ENCODE measurements around the gene CRYM.

CRYM gene

DNA sequence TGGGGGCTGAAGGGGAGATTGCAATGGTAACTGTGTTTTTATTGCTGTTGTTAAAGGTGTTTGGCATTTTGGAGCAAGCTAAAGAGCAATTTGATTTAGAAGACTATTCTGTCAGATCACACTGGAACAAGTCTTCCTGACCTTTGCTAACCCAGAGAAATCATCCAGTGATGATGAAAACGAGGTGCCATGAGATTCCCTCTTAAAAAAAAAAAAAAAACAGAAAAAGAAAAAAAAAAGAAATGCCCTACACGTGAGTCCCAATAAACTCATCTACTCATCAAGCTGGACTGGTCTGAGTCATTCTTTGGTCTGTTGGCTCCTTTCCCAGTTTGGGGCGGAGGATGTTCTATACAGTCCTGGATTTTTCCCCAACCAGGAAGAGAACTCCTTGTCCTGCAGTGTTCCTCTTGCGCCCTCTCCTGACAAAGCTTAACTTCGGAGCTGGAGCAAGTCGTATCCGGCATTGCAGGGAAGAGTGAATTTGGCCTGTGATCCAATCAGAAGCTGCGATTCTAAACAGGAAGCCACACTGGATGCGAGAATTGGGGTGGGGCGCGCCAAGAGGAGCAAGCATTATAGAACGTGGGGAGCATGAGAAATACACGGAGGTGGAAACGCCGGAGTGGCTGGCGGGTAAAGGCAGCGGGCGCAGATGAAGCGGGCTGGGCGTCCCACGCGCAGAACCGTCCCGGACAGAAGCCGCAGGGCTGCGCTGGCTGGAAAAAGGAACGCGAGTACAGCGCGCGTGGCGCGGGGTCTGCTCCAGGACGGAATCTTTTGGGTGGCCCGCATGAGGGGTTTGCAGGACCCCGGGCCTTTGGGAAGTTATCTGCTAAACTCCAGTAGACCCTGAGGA is 22.4 kb upstream of the CRYM start (continued):
- TF ChIP-seq, protein P1, sequence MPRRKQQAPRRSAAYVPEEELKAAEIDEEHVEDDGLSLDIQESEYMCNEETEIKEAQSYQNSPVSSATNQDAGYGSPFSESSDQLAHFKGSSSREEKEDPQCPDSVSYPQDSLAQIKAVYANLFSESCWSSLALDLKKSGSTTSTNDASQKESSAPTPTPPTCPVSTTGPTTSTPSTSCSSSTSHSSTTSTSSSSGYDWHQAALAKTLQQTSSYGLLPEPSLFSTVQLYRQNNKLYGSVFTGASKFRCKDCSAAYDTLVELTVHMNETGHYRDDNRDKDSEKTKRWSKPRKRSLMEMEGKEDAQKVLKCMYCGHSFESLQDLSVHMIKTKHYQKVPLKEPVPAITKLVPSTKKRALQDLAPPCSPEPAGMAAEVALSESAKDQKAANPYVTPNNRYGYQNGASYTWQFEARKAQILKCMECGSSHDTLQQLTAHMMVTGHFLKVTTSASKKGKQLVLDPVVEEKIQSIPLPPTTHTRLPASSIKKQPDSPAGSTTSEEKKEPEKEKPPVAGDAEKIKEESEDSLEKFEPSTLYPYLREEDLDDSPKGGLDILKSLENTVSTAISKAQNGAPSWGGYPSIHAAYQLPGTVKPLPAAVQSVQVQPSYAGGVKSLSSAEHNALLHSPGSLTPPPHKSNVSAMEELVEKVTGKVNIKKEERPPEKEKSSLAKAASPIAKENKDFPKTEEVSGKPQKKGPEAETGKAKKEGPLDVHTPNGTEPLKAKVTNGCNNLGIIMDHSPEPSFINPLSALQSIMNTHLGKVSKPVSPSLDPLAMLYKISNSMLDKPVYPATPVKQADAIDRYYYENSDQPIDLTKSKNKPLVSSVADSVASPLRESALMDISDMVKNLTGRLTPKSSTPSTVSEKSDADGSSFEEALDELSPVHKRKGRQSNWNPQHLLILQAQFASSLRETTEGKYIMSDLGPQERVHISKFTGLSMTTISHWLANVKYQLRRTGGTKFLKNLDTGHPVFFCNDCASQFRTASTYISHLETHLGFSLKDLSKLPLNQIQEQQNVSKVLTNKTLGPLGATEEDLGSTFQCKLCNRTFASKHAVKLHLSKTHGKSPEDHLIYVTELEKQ (tag by site-specific recombination; IDR thresholded peaks at IDR 0.05; ENCODE audit: borderline replicate concordance): peak; percentile 82
- TF ChIP-seq ZNF707 (tag by site-specific recombination; IDR thresholded peaks at IDR 0.05) (no peak), ZNF626 (tag by site-specific recombination; IDR thresholded peaks at IDR 0.05) (no peak), ZNF146 (tag by site-specific recombination; IDR thresholded peaks at IDR 0.05) (no peak), TCF7L2 (IDR thresholded peaks at IDR 0.05; ENCODE audit: borderline replicate concordance, low read depth, low read length) (no peak), ZNF514 (tag by site-specific recombination; IDR thresholded peaks at IDR 0.05) (no peak), ZNF785 (tag by site-specific recombination; IDR thresholded peaks at IDR 0.05) (no peak), ZNF596 (tag by site-specific recombination; IDR thresholded peaks at IDR 0.05) (no peak), GLI2 (tag by site-specific recombination; IDR thresholded peaks at IDR 0.05; ENCODE audit: borderline replicate concordance, low read depth) (no peak), ZNF138 (tag by site-specific recombination; IDR thresholded peaks at IDR 0.05; ENCODE audit: borderline replicate concordance) (no peak), SETDB1 (IDR thresholded peaks at IDR 0.05; ENCODE audit: insufficient read length, low read length) (no peak), WT1 (tag by site-specific recombination; IDR thresholded peaks at IDR 0.05) (no peak), ZNF558 (tag by site-specific recombination; IDR thresholded peaks at IDR 0.05) (peak; percentile 78), SP7 (tag by site-specific recombination; IDR thresholded peaks at IDR 0.05) (peak; percentile 88), ZNF266 (tag by site-specific recombination; IDR thresholded peaks at IDR 0.05; ENCODE audit: low read depth) (no peak), GLI4 (tag by site-specific recombination; IDR thresholded peaks at IDR 0.05) (no peak), ZNF423 (tag by site-specific recombination; IDR thresholded peaks at IDR 0.05) (no peak), ZNF202 (tag by site-specific recombination; IDR thresholded peaks at IDR 0.05; ENCODE audit: borderline replicate concordance) (no peak), ZNF416 (tag by site-specific recombination; IDR thresholded peaks at IDR 0.05) (no peak), ZNF37A (tag by site-specific recombination; IDR thresholded peaks at IDR 0.05) (no peak), ZNF341 (tag by site-specific recombination; IDR thresholded peaks at IDR 0.05; ENCODE audit: low read depth) (peak; percentile 80), ZNF776 (tag by site-specific recombination; IDR thresholded peaks at IDR 0.05; ENCODE audit: borderline replicate concordance) (no peak), TRIM28 (IDR thresholded peaks at IDR 0.05; ENCODE audit: borderline replicate concordance, low read length) (no peak), ZNF792 (tag by site-specific recombination; IDR thresholded peaks at IDR 0.05) (no peak), ZNF155 (tag by site-specific recombination; IDR thresholded peaks at IDR 0.05) (no peak), ZNF274 (IDR thresholded peaks at IDR 0.05; ENCODE audit: low read length) (no peak), ZNF274 (tag by site-specific recombination; IDR thresholded peaks at IDR 0.05; ENCODE audit: borderline replicate concordance) (no peak), KLF8 (tag by site-specific recombination; IDR thresholded peaks at IDR 0.05) (peak; percentile 77), REPIN1 (tag by site-specific recombination; IDR thresholded peaks at IDR 0.05; ENCODE audit: low read depth) (no peak), EGR2 (tag by site-specific recombination; IDR thresholded peaks at IDR 0.05; ENCODE audit: low read depth) (no peak; the same call in 1 of the 2 replicates), IKZF3 (tag by site-specific recombination; IDR thresholded peaks at IDR 0.05) (peak; percentile 100), ZNF302 (tag by site-specific recombination; IDR thresholded peaks at IDR 0.05; ENCODE audit: low read depth) (no peak), ZBTB7A (tag by site-specific recombination; IDR thresholded peaks at IDR 0.05; ENCODE audit: low read depth) (no peak)
- TF ChIP-seq, protein P2, sequence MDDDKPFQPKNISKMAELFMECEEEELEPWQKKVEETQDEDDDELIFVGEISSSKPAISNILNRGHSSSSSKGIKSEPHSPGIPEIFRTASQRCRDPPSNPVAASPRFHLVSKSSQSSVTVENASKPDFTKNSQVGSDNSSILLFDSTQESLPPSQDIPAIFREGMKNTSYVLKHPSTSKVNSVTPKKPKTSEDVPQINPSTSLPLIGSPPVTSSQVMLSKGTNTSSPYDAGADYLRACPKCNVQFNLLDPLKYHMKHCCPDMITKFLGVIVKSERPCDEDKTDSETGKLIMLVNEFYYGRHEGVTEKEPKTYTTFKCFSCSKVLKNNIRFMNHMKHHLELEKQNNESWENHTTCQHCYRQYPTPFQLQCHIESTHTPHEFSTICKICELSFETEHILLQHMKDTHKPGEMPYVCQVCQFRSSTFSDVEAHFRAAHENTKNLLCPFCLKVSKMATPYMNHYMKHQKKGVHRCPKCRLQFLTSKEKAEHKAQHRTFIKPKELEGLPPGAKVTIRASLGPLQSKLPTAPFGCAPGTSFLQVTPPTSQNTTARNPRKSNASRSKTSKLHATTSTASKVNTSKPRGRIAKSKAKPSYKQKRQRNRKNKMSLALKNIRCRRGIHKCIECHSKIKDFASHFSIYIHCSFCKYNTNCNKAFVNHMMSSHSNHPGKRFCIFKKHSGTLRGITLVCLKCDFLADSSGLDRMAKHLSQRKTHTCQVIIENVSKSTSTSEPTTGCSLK (tag by site-specific recombination; IDR thresholded peaks at IDR 0.05): no peak
- TF ChIP-seq, protein P3, sequence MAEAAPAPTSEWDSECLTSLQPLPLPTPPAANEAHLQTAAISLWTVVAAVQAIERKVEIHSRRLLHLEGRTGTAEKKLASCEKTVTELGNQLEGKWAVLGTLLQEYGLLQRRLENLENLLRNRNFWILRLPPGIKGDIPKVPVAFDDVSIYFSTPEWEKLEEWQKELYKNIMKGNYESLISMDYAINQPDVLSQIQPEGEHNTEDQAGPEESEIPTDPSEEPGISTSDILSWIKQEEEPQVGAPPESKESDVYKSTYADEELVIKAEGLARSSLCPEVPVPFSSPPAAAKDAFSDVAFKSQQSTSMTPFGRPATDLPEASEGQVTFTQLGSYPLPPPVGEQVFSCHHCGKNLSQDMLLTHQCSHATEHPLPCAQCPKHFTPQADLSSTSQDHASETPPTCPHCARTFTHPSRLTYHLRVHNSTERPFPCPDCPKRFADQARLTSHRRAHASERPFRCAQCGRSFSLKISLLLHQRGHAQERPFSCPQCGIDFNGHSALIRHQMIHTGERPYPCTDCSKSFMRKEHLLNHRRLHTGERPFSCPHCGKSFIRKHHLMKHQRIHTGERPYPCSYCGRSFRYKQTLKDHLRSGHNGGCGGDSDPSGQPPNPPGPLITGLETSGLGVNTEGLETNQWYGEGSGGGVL (tag by site-specific recombination; IDR thresholded peaks at IDR 0.05): 0 out of 2 replicates have a peak, but pooled peaks have one; percentile 27
